BJ (cell line): ENCODE measurements around the gene TRAF2. TPM values are rescaled to one million over a fixed set of nuclear protein-coding genes. Genes with fewer than 3 reads are reported as not detected.

ENCODE experiments used
- CTCF ChIA-PET: fragments of 350-600 bp; formaldehyde crosslinking; extraction: SDS; loops from one replicate; lab custom pipeline; 2021; ENCODE audit warnings: antibody characterized with exemption, inconsistent platforms; lab: Yijun Ruan, JAX
- POLR2A ChIA-PET: fragments of 300-600 bp; sonication (Branson Sonifier 250); formaldehyde crosslinking; extraction: SDS; loops from one replicate; lab custom pipeline; 2021; ENCODE audit warnings: antibody characterized with exemption; lab: Charles Lee
- DNase-seq: peaks from one replicate; pipeline ENCODE4 v3.0.0-alpha.2; 2011; ENCODE audit warnings: low read depth
- H3K27me3 ChIP-seq: 2 replicates; pipeline ENCODE4 v1.6.0; 2011; ENCODE audit warnings: low read length; ENCODE audit not compliant: control insufficient read depth, insufficient read depth
- H3K36me3 ChIP-seq: 2 replicates; pipeline ENCODE4 v1.5.1; 2011; ENCODE audit warnings: low read length; ENCODE audit not compliant: control insufficient read depth, insufficient read depth
- H3K4me3 ChIP-seq: 2 replicates; pipeline ENCODE4 v1.5.1; 2011; ENCODE audit warnings: low read depth, mild to moderate bottlenecking, control low read depth, low read length
- CTCF ChIP-seq: IDR thresholded peaks from 2 replicates; pipeline ENCODE4 v1.5.1; 2011; ENCODE audit warnings: low read depth, mild to moderate bottlenecking, control low read depth, inconsistent platforms, low read length, moderate library complexity; ENCODE audit not compliant: insufficient read depth
- polyA plus RNA-seq: library from polyadenylated mRNA; depleted of rRNA; stranded (reverse); fragments of >200 nt; gene quantifications from 2 replicates; pipeline ENCODE4 v1.2.3, GENCODE V29; 2011

The TRAF2 gene
- polyA plus RNA-seq, 1 experiment: 13.6 TPM

- ChIA-PET CTCF (interaction anchor here (1.2 kb wide), 1 partner anchor 24 kb away, joined by 4 read pairs; no protein-coding TSS in a partner anchor), POLR2A (no interaction called here)
- no peak for TF ChIP-seq CTCF
Measured at GRCh38 chr9:136920069-136920468, 33.8 kb downstream of the TRAF2 start.

GRCh38 chr9:136920734-136921231, 34.5 kb downstream of the TRAF2 start:
- DNase-seq: no peak
- ChIA-PET POLR2A (no interaction called here), CTCF (interaction anchor here (1.0 kb wide), 1 partner anchor 108 kb away, joined by 3 read pairs; no protein-coding TSS in a partner anchor)
- TF ChIP-seq CTCF: no peak
- H3K36me3 ChIP-seq: peaks cover 34% of the 10 kb centered on the region
- H3K27me3 ChIP-seq: no peaks in the 10 kb centered on the region
- no peak overlapping the region for H3K4me3 ChIP-seq

More at GRCh38 chr9:136920069-136920468, 33.8 kb downstream of the TRAF2 start:
- Histone ChIP-seq H3K4me3 (no peak overlapping the region), H3K27me3 (no peaks in the 10 kb centered on the region), H3K36me3 (peaks cover 37% of the 10 kb centered on the region)
- DNase-seq: no peak

- no peak for DNase-seq
- POLR2A ChIA-PET: no interaction called here
- no peak for TF ChIP-seq CTCF
- Histone ChIP-seq H3K4me3 (no peak overlapping the region), H3K36me3 (peaks cover 32% of the 10 kb centered on the region), H3K27me3 (no peaks in the 10 kb centered on the region)
- CTCF ChIA-PET: interaction anchor here (1.0 kb wide), 1 partner anchor 108 kb away, joined by 3 read pairs; no protein-coding TSS in a partner anchor
Measured at GRCh38 chr9:136921307-136921706, 35.0 kb downstream of the TRAF2 start.

GRCh38 chr9:136921718-136922117, 35.4 kb downstream of the TRAF2 start:
- TF ChIP-seq CTCF: no peak
- ChIA-PET POLR2A (no interaction called here), CTCF (interaction anchor here (1.0 kb wide), 1 partner anchor 107 kb away, joined by 3 read pairs; no protein-coding TSS in a partner anchor)
- Histone ChIP-seq H3K36me3 (peaks cover 30% of the 10 kb centered on the region), H3K4me3 (no peak overlapping the region), H3K27me3 (no peaks in the 10 kb centered on the region)
- DNase-seq: no peak

GRCh38 chr9:136922540-136922939, 36.2 kb downstream of the TRAF2 start:
- H3K4me3 ChIP-seq: no peak overlapping the region
- POLR2A ChIA-PET: no interaction called here
- no peaks in the 10 kb centered on the region for H3K27me3 ChIP-seq
- TF ChIP-seq CTCF: no peak
- DNase-seq: no peak
- H3K36me3 ChIP-seq: peaks cover 28% of the 10 kb centered on the region
- CTCF ChIA-PET: no interaction called here
